ENCODE data around the gene GOLGA8B.
"Not testable (repeated sequence)": the region's sequence is repeated elsewhere in the genome, so short reads cannot be mapped to it uniquely, and the experiment has no call there.

The GOLGA8B gene

GRCh38 chr15:34560814-34561213 is 22.6 kb downstream of the GOLGA8B start:
- not testable (repeated sequence) for DNase-seq

- not testable (repeated sequence) for DNase-seq
Measured at GRCh38 chr15:34559764-34560163, 23.7 kb downstream of the GOLGA8B start.

GRCh38 chr15:34555162-34555561 is 28.3 kb downstream of the GOLGA8B start:
- not testable (repeated sequence) for DNase-seq

- not testable (repeated sequence) for DNase-seq
Measured at GRCh38 chr15:34554716-34555115, 28.7 kb downstream of the GOLGA8B start.

GRCh38 chr15:34554126-34554525 is 29.3 kb downstream of the GOLGA8B start:
- DNase-seq: not testable (repeated sequence)

- DNase-seq: not testable (repeated sequence)
Measured at GRCh38 chr15:34550129-34550528, 33.3 kb downstream of the GOLGA8B start.

GRCh38 chr15:34549381-34549809 is 34.1 kb downstream of the GOLGA8B start:
- not testable (repeated sequence) for DNase-seq

GRCh38 chr15:34543860-34544649 is 39.4 kb downstream of the GOLGA8B start:
- not testable (repeated sequence) for DNase-seq

GRCh38 chr15:34535857-34536256 is 47.6 kb downstream of the GOLGA8B start:
- not testable (repeated sequence) for DNase-seq
